Measurements from ENCODE around the gene ENTPD1. TPM values are rescaled to one million over a fixed set of nuclear protein-coding genes. Genes with fewer than 3 reads are reported as not detected.

ENTPD1 gene
- total RNA-seq, 1 donor from 2014 or later: 9.4 TPM

Other genes starting within 250 kb of the ENTPD1 start
- gene SORBS1, start 194.8 kb upstream of the ENTPD1 start, total RNA-seq: 123 TPM
- gene ALDH18A1, start 99.5 kb upstream of the ENTPD1 start, total RNA-seq: 39.8 TPM
- 16.5 TPM for gene TCTN3, start 62.2 kb upstream of the ENTPD1 start, total RNA-seq
- gene CC2D2B, start 151.8 kb downstream of the ENTPD1 start, total RNA-seq: 2.0 TPM

Measured in occipital lobe (tissue), 1 donor.